Measurements from ENCODE around the gene KANSL1.
"Not testable (repeated sequence)": the region's sequence is repeated elsewhere in the genome, so short reads cannot be mapped to it uniquely, and the experiment has no call there.

KANSL1 gene

GRCh38 chr17:46191322-46192188 is 1.7 kb downstream of the KANSL1 start:
- no peak for FAIRE-seq

DNA sequence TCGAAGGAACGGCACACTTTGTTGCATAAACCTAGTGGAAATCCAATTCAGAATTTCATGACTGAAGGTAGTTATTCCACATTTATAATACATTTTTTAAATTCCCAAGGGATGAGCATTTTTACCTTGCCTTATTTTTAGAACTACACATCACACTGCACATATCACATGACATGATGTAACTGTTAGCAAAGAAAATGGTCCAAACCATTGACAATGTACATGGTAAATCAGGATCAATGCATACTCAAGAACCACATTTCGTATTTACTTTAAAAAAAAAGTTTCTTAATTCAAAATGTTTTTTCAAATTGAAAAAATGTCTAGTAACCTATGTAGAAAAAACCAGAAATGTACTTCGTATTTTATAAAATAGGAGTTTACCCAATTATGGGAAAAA is 2.5 kb downstream of the KANSL1 start:
- FAIRE-seq = no peak

GRCh38 chr17:46186827-46187235 is 6.4 kb downstream of the KANSL1 start:
- not testable (repeated sequence) for FAIRE-seq

DNA sequence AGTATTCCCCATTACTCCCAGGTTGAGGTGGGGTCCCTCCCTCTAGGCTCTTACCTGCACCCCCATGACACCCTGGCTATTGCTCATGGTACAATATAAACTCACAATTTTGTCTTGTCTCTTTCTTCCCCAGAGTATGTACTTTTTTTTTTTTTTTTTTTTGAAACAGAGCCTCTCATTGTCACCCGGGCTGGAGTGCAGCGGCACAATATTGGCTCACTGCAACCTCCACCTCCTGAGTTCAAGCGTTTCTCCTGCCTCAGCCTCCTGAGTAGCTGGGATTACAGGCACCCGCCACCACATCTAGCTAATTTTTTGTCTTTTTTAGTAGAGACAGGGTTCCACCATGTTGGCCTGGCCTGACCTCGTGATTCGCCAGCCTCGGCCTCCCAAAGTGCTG is 8.5 kb downstream of the KANSL1 start:
- FAIRE-seq = no peak

GRCh38 chr17:46183383-46183782 is 9.8 kb downstream of the KANSL1 start:
- not testable (repeated sequence) for FAIRE-seq

DNA sequence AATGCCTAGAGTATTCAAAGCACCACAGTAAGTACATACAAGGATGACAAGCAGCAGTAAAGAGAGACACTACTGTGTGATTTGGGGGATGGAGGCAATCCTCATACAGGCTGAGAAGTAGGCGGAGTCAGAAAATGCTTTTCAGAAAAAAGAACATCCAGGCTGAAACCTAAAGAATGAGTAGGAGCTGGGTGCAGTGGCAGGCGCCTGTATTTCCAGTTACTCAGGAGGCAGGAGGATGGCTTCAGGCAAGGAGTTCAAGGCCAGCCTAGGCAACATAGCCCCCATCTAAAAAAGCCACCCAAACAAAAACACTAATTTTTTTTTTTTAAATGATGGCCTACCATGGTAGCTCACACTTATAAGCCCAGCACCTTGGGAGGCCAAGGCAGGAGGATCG is 10.3 kb downstream of the KANSL1 start:
- FAIRE-seq = no peak

- FAIRE-seq = no peak
These were observed 11.3 kb downstream of the KANSL1 start for GRCh38 chr17:46181940-46182339.

DNA sequence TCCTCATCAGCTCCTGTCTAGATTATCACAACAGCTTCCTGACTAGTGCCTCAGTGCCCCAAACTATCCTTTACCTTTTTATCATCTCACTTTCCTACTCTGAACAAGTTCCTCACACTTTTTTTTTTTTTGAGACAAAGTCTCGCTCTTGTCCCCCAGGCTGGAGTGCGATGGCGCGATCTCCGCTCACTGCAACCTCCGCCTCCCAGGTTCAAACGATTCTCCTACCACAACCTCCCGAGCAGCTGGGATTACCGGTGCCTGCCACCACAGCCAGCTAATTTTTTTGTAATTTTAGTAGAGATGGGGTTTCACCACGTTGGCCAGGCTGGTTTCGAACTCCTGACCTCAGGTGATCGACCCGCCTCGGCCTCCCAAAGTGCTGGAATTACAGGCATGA is 11.9 kb downstream of the KANSL1 start:
- FAIRE-seq = not testable (repeated sequence)

GRCh38 chr17:46180892-46181274 is 12.3 kb downstream of the KANSL1 start:
- no peak for FAIRE-seq

DNA sequence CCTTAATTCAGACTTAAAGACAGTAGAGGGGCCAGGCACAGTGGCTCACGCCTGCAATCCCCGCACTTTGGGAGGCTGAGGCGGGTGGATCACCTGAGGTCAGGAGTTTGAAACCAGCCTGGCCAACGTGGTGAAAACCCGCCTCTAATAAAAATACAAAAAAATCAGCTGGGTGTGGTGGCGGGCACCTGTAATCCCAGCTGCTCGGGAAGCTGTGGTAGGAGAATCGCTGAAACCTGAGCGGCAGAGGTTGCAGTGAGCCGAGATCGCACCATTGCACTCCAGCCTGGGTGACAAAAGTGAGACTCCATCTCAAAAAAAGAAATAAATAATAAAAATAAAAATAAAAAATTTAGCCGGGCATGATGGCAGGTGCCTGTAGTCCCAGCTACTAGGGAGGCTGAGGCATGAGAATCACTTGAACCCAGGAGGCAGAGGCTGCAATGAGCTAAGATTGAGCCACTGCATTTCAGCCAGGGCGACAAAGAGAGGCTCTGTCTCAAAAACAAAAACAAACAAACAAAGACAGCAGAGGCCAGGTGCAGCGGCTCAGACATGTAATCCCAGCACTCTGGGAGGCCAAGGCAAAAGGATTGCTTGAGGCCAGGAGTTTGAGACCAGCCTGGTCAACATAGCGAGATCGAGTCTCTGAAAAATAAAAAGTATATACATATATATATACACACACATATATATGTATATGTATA is 12.9 kb downstream of the KANSL1 start:
- not testable (repeated sequence) for FAIRE-seq

GRCh38 chr17:46179375-46179999 is 13.7 kb downstream of the KANSL1 start:
- FAIRE-seq = no peak

DNA sequence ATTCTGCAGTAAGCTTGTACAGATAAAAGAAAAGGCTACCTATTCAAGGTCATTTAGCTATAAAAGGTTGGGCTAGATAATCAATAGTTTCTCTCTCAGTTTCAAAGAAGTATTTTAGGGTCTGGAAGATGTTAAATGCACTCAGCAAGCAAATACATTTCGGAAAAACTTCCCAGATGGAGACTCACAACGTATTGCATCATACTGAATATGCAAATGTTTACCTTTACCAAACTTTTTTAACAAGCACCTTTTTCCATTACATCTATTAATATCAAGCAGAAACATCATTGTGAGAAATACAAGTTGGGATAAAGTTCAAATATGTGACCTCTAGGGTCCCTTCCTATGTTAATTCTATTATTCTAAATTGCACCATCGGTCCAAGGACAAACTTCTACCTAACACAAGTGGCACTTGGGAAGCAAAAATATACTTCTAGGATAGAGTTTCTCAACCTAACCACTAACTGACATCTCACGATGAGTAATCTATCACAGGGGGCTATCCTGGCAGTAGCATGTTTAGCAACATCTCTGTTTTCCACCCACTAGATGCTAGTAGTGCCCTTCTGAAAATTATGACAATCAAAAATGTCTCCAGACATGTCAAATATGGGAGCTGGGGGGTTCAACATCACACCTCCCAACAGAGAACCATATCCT is 14.5 kb downstream of the KANSL1 start:
- no peak for FAIRE-seq

DNA sequence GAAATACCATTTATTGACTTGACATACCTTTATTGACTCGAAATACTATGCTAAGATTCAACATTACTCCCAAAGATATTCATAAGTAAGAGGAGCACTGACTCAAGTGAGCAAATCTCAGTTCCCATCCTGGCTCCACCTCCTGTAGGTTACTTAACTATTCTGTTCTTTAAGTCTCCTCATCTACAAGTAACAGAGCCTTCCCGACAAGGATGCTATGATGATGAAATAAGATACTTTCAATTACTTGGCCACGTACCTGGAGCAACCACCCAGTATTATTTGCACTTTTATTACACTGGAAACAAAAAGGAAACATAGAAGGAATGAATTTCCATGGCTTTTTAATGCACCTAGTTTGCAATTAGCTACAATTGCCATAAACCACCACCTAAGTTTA is 16.3 kb downstream of the KANSL1 start:
- no peak for FAIRE-seq

- no peak for FAIRE-seq
These were observed 17.3 kb downstream of the KANSL1 start for GRCh38 chr17:46175891-46176290.

DNA sequence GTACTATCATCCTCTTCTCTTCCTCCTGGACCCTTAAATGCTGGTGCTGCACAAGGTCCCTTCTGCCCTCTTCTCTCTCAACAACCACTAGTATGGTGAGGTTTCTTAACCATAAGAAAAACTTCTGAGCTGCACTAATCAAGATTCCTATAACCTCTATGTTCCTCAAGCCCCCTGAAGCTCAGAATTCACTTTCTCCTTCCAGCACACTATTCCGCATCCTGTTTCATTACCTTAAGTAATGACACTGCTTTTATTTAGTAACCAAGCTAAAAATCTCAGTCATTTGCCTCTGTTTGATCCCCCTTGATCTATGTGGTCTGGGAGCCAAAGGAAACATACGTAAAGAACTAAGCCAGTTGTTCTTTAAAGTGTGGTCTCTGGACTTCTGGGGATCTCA is 20.1 kb downstream of the KANSL1 start:
- no peak for FAIRE-seq

GRCh38 chr17:46171939-46172338 is 21.3 kb downstream of the KANSL1 start:
- FAIRE-seq = no peak

DNA sequence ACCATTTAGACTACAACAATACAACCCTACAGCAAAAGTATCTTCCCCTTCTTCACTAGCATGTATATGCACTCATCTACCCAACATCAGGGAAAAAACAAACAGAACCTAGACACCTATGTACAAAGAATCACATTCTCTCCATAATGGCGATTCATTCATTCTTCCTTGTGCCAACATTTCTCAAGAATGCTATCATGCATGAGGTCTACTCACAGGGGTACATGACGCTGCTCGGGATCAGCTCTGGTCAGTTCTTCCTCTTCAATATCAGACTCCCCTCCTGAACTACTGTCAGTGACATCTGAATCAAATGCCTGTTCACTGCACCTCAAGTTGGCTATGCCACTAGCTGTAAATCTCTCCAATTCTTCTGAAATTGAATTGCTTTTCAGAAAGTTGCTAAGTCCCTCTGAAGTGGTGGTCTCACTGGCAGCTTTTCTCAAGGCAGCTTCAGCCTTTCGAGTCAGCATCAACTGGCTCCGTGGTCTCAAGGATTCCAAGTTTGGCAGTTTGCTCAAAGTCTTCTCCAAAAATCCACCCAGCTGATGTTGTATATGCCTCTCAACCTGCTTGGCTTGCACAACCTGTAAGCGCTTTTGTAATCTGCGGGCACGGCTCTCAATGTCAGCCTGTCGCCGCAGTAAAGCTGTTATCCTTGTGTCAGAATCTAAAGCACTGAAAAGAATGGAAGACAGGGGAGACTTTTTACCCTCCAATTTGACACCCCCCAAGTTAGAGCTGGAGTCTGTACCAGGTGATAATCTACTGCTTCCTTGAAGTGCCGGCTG is 22.4 kb downstream of the KANSL1 start:
- FAIRE-seq = no peak

DNA sequence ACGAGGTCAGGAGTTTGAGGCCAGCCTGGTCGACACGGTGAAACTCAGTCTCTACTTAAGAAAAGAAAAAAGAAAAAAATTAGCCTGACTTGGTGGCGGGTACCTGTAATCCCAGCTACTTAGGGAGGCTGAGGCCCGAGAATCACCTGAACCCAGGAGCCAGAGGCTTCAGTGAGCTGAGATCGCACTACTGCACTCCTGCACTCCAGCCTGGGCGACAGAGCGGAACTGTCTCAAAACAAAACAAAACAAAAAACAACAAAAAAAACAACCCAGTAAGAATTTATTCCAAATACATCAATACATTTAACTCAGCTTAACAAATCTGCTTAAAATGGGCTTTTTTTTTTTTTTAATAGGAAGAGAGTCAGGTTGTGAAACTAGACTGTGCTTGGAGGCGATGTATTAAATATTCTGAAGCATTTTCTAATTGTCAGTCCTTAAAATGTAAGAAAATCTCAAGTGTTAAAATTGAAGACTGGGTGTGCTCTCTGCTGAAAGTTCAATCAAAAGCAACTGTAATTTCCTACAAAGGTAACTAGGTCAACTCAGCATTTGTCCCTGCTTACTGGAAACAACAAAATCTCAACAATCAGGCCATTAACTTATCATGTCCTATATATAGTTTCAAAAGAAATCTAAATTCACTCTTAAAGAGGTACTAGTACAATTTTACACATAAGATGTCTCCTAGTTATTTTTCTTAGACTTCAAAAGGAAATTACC is 23.2 kb downstream of the KANSL1 start:
- no peak for FAIRE-seq

GRCh38 chr17:46167826-46168569 is 25.2 kb downstream of the KANSL1 start:
- FAIRE-seq = no peak

GRCh38 chr17:46167267-46167666 is 26.0 kb downstream of the KANSL1 start:
- no peak for FAIRE-seq

Measured in colon (tissue), 2 donors.